ENCODE measurements around the gene PRPF40B. TPM values are rescaled to one million over a fixed set of nuclear protein-coding genes. Genes with fewer than 3 reads are reported as not detected.

Gene PRPF40B
- total RNA-seq, 4 donors from 2014 or later, result 17.4 to 72.9 (median 25.4) TPM

DNA sequence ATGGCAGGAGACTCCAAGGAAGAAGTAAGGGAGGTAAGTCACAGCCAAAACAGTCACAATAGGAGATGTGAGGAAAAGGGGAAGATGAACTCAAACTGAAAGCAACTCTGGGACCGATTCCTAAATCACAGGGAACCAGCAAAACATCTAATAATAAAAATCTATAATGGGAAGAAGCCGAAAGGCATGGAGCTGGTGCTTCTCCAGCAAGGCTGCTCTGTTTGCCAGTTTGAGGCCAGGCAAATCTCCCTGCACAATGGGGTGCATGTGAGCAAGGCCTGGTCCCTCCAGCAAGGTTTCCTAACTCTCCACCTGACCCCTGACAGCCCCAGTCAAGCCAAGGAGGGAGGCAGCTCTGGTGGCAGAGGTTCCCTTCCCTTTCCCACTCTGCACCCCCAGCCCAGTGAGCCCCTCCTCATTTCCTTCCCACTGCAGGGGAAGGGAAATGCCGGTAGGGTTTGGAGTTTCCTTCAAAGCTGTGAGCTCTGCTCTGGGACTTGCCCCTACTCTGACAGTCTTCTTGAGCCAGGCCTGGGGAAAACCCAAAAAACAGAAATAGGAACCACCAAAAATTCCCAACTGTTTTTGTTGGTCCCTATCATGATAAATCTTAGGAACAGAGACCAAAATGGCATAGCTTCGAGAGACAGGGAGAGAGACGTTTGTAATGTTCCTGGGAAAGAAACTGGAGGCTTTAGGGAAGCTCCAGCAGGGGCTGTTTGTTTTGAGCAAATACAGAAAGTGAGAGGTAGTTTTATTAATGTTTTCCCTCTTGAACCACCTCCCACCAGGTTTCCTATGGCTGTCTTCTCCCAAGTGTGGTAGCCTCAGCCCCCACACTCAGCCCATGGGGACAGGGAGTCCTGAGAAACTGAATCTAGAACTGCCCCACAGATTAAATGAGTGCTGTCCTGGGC lies 49.2 kb downstream of the PRPF40B start:
- TF ChIP-seq, protein P1, sequence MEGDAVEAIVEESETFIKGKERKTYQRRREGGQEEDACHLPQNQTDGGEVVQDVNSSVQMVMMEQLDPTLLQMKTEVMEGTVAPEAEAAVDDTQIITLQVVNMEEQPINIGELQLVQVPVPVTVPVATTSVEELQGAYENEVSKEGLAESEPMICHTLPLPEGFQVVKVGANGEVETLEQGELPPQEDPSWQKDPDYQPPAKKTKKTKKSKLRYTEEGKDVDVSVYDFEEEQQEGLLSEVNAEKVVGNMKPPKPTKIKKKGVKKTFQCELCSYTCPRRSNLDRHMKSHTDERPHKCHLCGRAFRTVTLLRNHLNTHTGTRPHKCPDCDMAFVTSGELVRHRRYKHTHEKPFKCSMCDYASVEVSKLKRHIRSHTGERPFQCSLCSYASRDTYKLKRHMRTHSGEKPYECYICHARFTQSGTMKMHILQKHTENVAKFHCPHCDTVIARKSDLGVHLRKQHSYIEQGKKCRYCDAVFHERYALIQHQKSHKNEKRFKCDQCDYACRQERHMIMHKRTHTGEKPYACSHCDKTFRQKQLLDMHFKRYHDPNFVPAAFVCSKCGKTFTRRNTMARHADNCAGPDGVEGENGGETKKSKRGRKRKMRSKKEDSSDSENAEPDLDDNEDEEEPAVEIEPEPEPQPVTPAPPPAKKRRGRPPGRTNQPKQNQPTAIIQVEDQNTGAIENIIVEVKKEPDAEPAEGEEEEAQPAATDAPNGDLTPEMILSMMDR (IDR thresholded peaks at IDR 0.05), result no peak
- no peak for TF ChIP-seq POLR2A (IDR thresholded peaks at IDR 0.05)

DNA sequence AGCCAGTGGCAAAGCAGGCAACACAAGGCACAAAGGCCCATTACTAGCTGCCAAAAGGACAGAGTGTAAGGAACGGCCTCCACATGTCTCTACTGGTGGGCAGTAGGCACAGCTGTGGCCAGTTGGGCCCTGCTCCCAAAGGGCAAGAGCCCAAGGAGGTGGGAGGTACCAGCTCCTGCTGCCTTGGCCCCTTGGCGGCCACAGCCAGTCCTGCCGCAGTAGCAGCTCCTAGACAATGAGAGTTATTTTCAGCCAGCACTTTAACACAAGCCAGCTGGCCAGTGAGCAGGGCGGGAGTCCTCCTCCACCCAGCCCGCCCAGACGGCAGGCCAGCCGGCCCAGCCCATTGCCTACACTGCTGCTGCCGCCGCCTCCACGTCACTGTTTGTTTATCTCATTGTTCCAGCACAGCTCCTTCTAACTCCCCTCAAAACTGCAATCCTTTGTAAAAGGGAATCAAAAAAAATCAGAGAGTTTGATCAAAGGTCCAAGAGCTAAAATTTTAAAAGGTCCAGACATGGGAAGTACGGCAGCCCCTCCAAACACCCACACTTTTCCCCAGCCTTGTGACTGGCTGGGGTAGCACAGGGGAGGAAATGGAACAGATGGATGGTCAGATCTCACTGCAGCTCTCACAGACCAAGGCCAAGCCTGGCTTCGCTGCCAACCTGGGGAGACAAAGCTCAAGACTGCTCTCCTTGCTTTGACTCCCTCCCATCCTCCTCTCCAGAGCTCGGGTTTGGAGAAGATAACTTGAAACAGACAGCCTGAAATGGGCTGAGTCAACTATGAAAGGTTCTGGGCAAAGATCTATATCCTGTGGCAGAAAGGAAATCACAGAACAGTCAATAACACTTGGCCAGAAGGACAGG lies 50.3 kb downstream of the PRPF40B start:
- intact Hi-C loops (cut with DNase I; ENCODE audit: low total_unique reads), result no loop called here
- DNase-seq, result peak; percentile 93 to 95
- H3K4me3 ChIP-seq, result peak overlapping the region in 1 of 2 donors; percentile 8
- TF ChIP-seq POLR2A (IDR thresholded peaks at IDR 0.05), result peak; percentile 88 to 93
- TF ChIP-seq, protein P1 (IDR thresholded peaks at IDR 0.05), result peak in 3 of 4 experiments; percentile 50 to 82 (median 57)
- no peaks in the 10 kb centered on the region for H3K27me3 ChIP-seq
- H3K4me1 ChIP-seq, result peaks cover 14 to 28% of the 10 kb centered on the region in 2 donors
- no peaks in the 10 kb centered on the region for H3K36me3 ChIP-seq
- no peaks in the 10 kb centered on the region for H3K9me3 ChIP-seq
- peak overlapping the region; percentile 92 to 99 for H3K27ac ChIP-seq

More for the DNA sequence above, 49.2 kb downstream of the PRPF40B start:
- Histone ChIP-seq H3K27me3 (no peaks in the 10 kb centered on the region), H3K4me1 (peaks cover 14 to 28% of the 10 kb centered on the region in 2 donors), H3K36me3 (no peaks in the 10 kb centered on the region), H3K4me3 (no peak overlapping the region), H3K9me3 (no peaks in the 10 kb centered on the region), H3K27ac (peak overlapping the region; percentile 92 to 99)
- no peak for DNase-seq
- intact Hi-C loops (cut with DNase I; ENCODE audit: low total_unique reads), result no loop called here

DNA sequence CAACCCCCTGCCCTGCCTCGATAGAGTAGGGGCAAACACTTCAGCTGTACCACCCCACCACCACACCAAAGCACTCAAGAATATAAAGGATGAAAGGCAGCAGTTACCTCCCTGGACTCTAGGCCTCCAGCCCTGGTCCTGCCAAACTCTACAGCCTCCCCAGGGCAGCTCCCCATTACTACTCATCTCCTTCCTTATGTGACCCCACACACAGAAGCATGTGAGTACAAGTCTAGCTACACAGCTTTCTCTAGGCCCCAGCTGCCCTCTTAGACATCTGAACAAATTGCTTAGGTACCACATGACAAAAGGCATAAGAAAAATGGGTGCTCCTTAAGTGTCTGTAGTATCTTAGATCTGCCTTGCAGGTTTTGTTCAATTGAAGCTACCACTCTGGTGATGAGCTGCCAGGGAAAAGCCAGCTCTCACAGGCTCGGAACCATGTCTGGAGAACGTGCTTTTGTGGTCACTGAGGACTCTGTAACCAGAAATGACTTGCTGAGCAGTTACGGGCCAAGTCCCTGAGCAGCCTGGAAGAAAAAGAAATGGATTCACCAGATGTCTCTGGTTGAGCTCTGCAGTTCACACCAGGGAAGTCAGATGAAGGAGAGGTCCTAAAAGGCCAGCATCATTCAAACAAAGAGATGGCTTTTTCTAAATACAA lies 51.1 kb downstream of the PRPF40B start:
- intact Hi-C loops (cut with DNase I; ENCODE audit: low total_unique reads), result no loop called here
- Histone ChIP-seq H3K9me3 (no peaks in the 10 kb centered on the region), H3K4me3 (no peak overlapping the region), H3K27me3 (no peaks in the 10 kb centered on the region), H3K36me3 (no peaks in the 10 kb centered on the region), H3K4me1 (peaks cover 14 to 28% of the 10 kb centered on the region in 2 donors), H3K27ac (peak overlapping the region; percentile 92 to 99)
- no peak for DNase-seq
- TF ChIP-seq POLR2A (IDR thresholded peaks at IDR 0.05), result peak in 1 of 2 donors; percentile 7
- TF ChIP-seq, protein P1 (IDR thresholded peaks at IDR 0.05), result peak in 1 of 4 experiments; percentile 8

DNA sequence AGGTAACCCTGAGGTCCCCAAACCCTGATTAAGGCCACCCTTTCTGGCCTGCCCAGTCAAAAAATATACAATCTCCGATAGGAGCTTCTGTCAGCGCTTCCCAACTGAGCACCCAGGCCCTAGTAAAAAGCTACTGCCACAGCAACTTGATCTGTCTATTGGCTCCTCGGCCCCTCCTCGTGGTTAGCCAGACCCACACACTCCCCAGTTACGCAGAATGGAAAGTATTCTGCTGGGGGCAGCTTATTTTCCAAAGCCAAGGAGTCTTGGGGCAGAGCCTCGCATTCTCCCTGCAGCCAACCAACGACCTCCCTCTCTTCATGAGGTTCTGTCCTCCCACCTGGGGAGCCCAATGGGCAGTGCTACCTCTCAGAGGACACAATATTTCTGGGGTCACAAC lies 51.8 kb downstream of the PRPF40B start:
- intact Hi-C loops (cut with DNase I; ENCODE audit: low total_unique reads), result no loop called here
- Histone ChIP-seq H3K27ac (peak overlapping the region; percentile 92 to 99), H3K27me3 (no peaks in the 10 kb centered on the region), H3K36me3 (no peaks in the 10 kb centered on the region), H3K4me3 (no peak overlapping the region), H3K4me1 (peaks cover 14 to 28% of the 10 kb centered on the region in 2 donors), H3K9me3 (no peaks in the 10 kb centered on the region)
- TF ChIP-seq POLR2A (IDR thresholded peaks at IDR 0.05), result no peak
- TF ChIP-seq, protein P1 (IDR thresholded peaks at IDR 0.05), result no peak
- no peak for DNase-seq
